Measurements from ENCODE around the gene SLC35G2. TPM values are rescaled to one million over a fixed set of nuclear protein-coding genes. Genes with fewer than 3 reads are reported as not detected.
"Not testable (repeated sequence)": the region's sequence is repeated elsewhere in the genome, so short reads cannot be mapped to it uniquely, and the experiment has no call there.

SLC35G2 gene
- total RNA-seq, 3 donors from 2014 or later, result 0.41 to 2.4 (median 1.9) TPM

GRCh38 chr3:136787349-136787748 lies 31.6 kb upstream of the SLC35G2 start:
- no peaks in the 10 kb centered on the region for H3K9me3 ChIP-seq
- H3K4me1 ChIP-seq (ENCODE audit: low read depth), result no peaks in the 10 kb centered on the region
- DNase-seq (peak in 1 of 3 donors; percentile 19), ATAC-seq (peak; percentile 40)
- intact Hi-C loops (cut with DNase I, micrococcal nuclease), result no loop called here
- no peak overlapping the region for H3K4me3 ChIP-seq
- TF ChIP-seq, protein P1, sequence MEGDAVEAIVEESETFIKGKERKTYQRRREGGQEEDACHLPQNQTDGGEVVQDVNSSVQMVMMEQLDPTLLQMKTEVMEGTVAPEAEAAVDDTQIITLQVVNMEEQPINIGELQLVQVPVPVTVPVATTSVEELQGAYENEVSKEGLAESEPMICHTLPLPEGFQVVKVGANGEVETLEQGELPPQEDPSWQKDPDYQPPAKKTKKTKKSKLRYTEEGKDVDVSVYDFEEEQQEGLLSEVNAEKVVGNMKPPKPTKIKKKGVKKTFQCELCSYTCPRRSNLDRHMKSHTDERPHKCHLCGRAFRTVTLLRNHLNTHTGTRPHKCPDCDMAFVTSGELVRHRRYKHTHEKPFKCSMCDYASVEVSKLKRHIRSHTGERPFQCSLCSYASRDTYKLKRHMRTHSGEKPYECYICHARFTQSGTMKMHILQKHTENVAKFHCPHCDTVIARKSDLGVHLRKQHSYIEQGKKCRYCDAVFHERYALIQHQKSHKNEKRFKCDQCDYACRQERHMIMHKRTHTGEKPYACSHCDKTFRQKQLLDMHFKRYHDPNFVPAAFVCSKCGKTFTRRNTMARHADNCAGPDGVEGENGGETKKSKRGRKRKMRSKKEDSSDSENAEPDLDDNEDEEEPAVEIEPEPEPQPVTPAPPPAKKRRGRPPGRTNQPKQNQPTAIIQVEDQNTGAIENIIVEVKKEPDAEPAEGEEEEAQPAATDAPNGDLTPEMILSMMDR (IDR thresholded peaks at IDR 0.05), result no peak
- no peaks in the 10 kb centered on the region for H3K36me3 ChIP-seq (ENCODE audit: low read depth)

GRCh38 chr3:136788154-136788553 lies 30.8 kb upstream of the SLC35G2 start:
- H3K36me3 ChIP-seq (ENCODE audit: low read depth), result no peaks in the 10 kb centered on the region
- no peak for ATAC-seq
- TF ChIP-seq, protein P1 (IDR thresholded peaks at IDR 0.05), result no peak
- H3K4me1 ChIP-seq (ENCODE audit: low read depth), result no peaks in the 10 kb centered on the region
- intact Hi-C loops (cut with DNase I, micrococcal nuclease), result no loop called here
- DNase-seq, result no peak
- no peaks in the 10 kb centered on the region for H3K9me3 ChIP-seq
- H3K4me3 ChIP-seq, result no peak overlapping the region

DNA sequence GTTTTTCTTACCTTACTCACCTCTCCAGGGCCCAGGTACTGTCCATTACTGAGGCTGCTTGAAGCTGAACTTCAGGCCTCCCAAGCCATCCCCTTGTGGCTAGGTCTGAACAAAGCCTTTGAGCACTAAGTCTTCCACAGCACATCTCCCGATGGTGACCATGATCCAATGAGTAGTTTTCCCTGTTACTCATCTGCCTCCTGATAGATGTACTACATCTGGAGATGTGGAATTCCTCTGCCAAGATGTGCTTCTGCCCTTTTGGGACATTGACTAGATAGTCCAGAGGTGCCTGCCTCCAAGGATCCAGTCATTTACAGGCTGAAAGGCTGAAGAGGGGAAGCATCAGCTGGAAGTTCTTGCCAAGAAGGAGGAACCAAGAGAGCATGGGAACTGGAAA lies 28.9 kb upstream of the SLC35G2 start:
- DNase-seq (no peak), ATAC-seq (no peak)
- Histone ChIP-seq H3K4me1 (ENCODE audit: low read depth) (no peaks in the 10 kb centered on the region), H3K36me3 (ENCODE audit: low read depth) (no peaks in the 10 kb centered on the region), H3K9me3 (no peaks in the 10 kb centered on the region), H3K4me3 (no peak overlapping the region)
- TF ChIP-seq, protein P1 (IDR thresholded peaks at IDR 0.05), result no peak
- intact Hi-C loops (cut with DNase I, micrococcal nuclease), result no loop called here

DNA sequence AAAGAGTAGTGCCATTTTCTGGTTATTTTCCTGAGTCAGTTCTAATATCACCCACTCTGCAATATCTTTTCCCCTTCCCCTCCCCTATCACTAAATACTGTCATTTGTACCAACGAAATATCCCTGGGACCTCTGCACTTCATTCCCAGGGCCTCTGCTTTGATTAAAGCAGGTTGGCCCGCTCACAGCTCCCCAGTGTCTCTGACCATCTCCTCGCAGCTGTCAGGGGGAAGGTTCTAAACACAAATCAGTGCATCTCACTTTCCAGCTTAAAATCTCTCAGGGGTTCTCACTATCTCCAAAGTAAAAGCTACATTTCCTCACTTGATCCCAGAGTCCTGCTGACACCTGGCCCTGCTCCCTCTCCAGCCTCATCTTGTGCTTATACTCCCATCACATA lies 28.1 kb upstream of the SLC35G2 start:
- H3K36me3 ChIP-seq (ENCODE audit: low read depth), result no peaks in the 10 kb centered on the region
- intact Hi-C loops (cut with DNase I, micrococcal nuclease), result no loop called here
- DNase-seq (no peak), ATAC-seq (no peak)
- no peaks in the 10 kb centered on the region for H3K9me3 ChIP-seq
- TF ChIP-seq, protein P1 (IDR thresholded peaks at IDR 0.05), result no peak
- no peak overlapping the region for H3K4me3 ChIP-seq
- no peaks in the 10 kb centered on the region for H3K4me1 ChIP-seq (ENCODE audit: low read depth)

DNA sequence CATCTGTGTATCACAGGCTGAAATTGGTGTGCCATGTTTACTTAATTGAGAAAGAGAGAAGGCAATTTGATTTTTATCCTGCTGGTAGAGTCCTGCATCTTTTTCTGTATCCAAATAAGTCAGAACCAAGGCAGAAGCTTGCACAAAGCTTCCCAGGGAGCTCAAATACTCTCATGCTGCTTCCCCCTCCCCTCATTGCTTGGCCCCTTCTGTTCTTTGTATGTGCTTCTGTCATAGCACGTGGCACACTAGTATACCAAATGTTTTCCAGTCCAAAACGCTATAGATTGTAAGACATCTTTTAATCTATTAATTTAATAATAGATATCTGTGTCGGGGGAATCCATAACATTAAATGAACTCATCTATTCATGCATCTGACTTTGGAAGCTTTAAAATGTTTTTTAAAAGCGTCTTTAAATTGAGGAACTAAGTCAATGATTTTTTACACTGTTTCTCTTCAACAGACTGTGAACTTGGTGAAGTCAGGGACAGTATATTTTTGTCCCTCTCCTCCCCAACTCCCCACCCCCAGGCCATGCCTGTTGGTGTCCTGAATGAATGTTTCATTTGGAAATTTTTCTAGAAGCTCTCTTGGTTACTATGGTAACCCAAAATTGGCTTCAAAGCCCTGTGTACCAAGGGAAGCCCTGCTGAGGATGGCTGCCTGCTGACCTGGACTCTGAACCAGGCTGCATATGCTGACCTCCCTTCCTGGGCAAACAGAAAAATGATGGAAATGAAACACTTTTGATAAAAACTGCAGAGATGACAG lies 26.2 kb upstream of the SLC35G2 start:
- DNase-seq, result no peak
- intact Hi-C loops (cut with DNase I, micrococcal nuclease), result no loop called here
- Histone ChIP-seq H3K9me3 (no peaks in the 10 kb centered on the region), H3K36me3 (ENCODE audit: low read depth) (no peaks in the 10 kb centered on the region), H3K4me3 (no peak overlapping the region), H3K4me1 (ENCODE audit: low read depth) (no peaks in the 10 kb centered on the region)
- ATAC-seq, result no peak
- TF ChIP-seq, protein P1 (IDR thresholded peaks at IDR 0.05), result no peak

GRCh38 chr3:136801146-136801545 lies 17.8 kb upstream of the SLC35G2 start:
- H3K4me1 ChIP-seq (ENCODE audit: low read depth); intact Hi-C loops (cut with DNase I, micrococcal nuclease); DNase-seq; H3K9me3 ChIP-seq; H3K4me3 ChIP-seq; H3K36me3 ChIP-seq (ENCODE audit: low read depth); ATAC-seq: not testable (repeated sequence)

All from mucosa of descending colon (tissue), 3 donors.